Activated T-cell treated with anti-CD3 and anti-CD28 coated beads, Interleukin-2, amount 50 U/mL, for 4 hours (primary cell): ENCODE data around the gene HPCAL1. TPM values are rescaled to one million over a fixed set of nuclear protein-coding genes. Genes with fewer than 3 reads are reported as not detected.

Source experiments
- ATAC-seq, 2 donors: fragments of 200-7000 bp; cut with Tn5 transposase; one replicate each; pipeline ENCODE4 v1.10.0; 2021
- DNase-seq: peaks from one replicate; pipeline ENCODE4 v3.0.0-alpha.2; 2020
- H3K27me3 Mint-ChIP-seq: one replicate; pipeline ENCODE4 v1.8.0; 2021; ENCODE audit warnings: low read depth, mixed read lengths
- H3K36me3 Mint-ChIP-seq: one replicate; pipeline ENCODE4 v1.8.0; 2022; ENCODE audit warnings: mixed read lengths; ENCODE audit not compliant: insufficient read depth
- H3K4me1 Mint-ChIP-seq: one replicate; pipeline ENCODE4 v1.8.0; 2021; ENCODE audit warnings: low read depth, mixed read lengths
- H3K4me3 Mint-ChIP-seq: one replicate; pipeline ENCODE4 v1.8.0; 2021; ENCODE audit warnings: mild to moderate bottlenecking, moderate library complexity, mixed read lengths
- H3K9me3 Mint-ChIP-seq: one replicate; pipeline ENCODE4 v1.8.0; 2021; ENCODE audit warnings: mixed read lengths
- total RNA-seq, 3 donors: library from RNA; stranded (reverse); gene quantifications; one replicate each; pipeline ENCODE4 v1.2.1, GENCODE V29; 2021

HPCAL1 gene
- total RNA-seq, 3 donors from 2014 or later, result 40.8 to 44.7 (median 43.3) TPM

- no peaks in the 10 kb centered on the region for H3K27me3 Mint-ChIP-seq
- ATAC-seq (no peak), DNase-seq (no peak)
- no peaks in the 10 kb centered on the region for H3K9me3 Mint-ChIP-seq
- H3K36me3 Mint-ChIP-seq, result peaks cover 17% of the 10 kb centered on the region
- no peak overlapping the region for H3K4me3 Mint-ChIP-seq
- H3K4me1 Mint-ChIP-seq, result peaks cover under 1% of the 10 kb centered on the region
Observed at GRCh38 chr2:10415640-10416039, 112.9 kb downstream of the HPCAL1 start.

DNA sequence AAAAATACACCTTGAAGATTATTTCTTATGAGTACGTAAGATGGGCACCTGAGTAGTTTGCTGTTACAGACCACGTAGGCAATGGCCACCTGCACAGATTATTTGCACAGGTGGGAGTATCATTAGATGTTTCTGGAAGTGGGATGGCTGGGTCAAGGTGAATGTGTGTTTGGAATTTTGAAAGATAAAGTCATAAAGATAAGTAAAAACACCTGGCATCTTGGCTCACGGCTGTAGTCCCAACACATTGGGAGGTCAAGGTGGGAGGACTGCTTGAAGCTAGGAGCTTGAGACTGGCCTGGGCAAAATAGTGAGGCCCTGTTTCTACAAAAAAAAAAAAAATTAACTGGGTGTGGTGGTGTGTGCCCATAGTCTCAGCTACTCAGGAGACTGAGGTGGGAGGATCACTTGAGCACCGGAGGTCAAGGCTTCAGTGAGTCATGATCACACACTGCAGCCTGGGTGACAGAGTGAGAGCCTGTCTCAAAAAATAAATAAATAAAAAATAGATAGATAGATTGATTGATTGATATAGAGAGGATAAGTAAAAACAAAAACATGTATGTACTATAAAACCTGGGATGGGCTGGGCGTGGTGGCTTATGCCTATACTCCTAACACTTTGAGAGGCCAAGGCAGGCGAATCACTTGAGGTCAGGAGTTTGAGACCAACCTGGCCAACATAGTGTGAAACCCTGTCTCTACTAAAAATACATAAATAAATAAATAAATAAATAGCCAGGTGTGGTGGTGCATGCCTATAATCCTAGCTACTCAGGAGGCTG, 115.0 kb downstream of the HPCAL1 start:
- DNase-seq, result no peak

GRCh38 chr2:10419553-10420257, 117.0 kb downstream of the HPCAL1 start:
- ATAC-seq (no peak), DNase-seq (no peak)
- Mint-ChIP-seq H3K9me3 (no peaks in the 10 kb centered on the region), H3K27me3 (no peaks in the 10 kb centered on the region), H3K36me3 (peaks cover 16% of the 10 kb centered on the region), H3K4me1 (no peaks in the 10 kb centered on the region), H3K4me3 (no peak overlapping the region)

More for the DNA sequence above, 115.0 kb downstream of the HPCAL1 start:
- Mint-ChIP-seq H3K4me3 (no peak overlapping the region), H3K27me3 (no peaks in the 10 kb centered on the region), H3K9me3 (no peaks in the 10 kb centered on the region), H3K36me3 (peaks cover 15% of the 10 kb centered on the region), H3K4me1 (no peaks in the 10 kb centered on the region)
- ATAC-seq, result no peak

- H3K27me3 Mint-ChIP-seq, result no peaks in the 10 kb centered on the region
- H3K4me1 Mint-ChIP-seq, result no peaks in the 10 kb centered on the region
- ATAC-seq (no peak), DNase-seq (no peak)
- H3K9me3 Mint-ChIP-seq, result no peaks in the 10 kb centered on the region
- no peak overlapping the region for H3K4me3 Mint-ChIP-seq
- peaks cover 22% of the 10 kb centered on the region for H3K36me3 Mint-ChIP-seq
Observed at GRCh38 chr2:10422251-10422650, 119.5 kb downstream of the HPCAL1 start.

DNA sequence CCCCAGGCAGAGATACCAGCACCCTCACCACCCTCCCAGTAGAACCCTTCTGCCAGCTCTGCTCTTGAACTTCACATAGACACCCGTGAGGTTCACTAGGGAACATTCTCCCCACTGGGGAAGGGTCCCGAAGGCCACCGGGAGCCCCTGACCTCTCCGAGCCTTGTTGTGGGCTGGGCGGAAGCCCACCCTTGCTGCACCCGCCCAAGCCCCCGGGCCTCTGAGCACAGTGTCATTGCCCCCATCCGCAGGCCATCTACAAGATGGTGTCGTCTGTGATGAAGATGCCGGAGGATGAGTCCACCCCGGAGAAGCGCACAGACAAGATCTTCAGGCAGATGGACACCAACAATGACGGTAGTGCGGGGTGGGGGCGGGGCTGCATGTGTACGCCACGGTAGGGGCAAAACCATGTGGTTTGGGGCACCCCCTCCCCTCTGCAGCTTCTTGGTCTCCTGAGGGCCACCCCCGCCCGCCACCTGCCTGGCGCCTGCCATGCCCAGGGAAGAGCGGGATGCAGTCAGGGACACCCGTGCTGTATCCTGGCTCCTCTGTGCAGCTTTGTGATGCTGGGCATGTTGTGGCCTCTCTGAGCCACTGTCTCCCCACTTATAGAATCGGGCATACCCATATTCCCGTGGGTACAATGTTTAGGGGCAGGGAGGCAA, 120.2 kb downstream of the HPCAL1 start:
- peaks cover 26% of the 10 kb centered on the region for H3K36me3 Mint-ChIP-seq
- H3K4me3 Mint-ChIP-seq, result no peak overlapping the region
- DNase-seq (no peak), ATAC-seq (no peak)
- H3K4me1 Mint-ChIP-seq, result no peaks in the 10 kb centered on the region
- no peaks in the 10 kb centered on the region for H3K27me3 Mint-ChIP-seq
- H3K9me3 Mint-ChIP-seq, result no peaks in the 10 kb centered on the region

DNA sequence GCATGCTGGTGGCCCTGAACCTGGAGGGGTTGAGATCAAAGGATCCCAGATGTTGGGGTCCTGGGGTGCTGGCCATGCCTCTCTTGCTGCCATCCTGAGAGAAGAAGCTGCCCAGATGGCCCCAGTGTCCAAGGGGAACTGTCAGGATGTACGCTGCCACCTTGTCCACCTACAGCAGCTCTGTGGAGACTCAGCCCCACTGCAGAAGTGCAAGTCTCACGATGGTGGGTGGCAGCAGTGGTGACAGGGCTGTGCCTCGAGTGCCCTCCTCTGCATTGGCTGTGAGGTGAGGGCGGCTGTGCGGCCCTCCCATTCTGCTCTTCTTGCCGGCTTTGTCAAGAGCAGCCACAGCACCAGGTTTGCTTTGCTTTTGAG, 120.7 kb downstream of the HPCAL1 start:
- no peak overlapping the region for H3K4me3 Mint-ChIP-seq
- H3K36me3 Mint-ChIP-seq, result peaks cover 26% of the 10 kb centered on the region
- ATAC-seq (no peak), DNase-seq (no peak)
- H3K9me3 Mint-ChIP-seq, result no peaks in the 10 kb centered on the region
- H3K4me1 Mint-ChIP-seq, result no peaks in the 10 kb centered on the region
- H3K27me3 Mint-ChIP-seq, result no peaks in the 10 kb centered on the region

DNA sequence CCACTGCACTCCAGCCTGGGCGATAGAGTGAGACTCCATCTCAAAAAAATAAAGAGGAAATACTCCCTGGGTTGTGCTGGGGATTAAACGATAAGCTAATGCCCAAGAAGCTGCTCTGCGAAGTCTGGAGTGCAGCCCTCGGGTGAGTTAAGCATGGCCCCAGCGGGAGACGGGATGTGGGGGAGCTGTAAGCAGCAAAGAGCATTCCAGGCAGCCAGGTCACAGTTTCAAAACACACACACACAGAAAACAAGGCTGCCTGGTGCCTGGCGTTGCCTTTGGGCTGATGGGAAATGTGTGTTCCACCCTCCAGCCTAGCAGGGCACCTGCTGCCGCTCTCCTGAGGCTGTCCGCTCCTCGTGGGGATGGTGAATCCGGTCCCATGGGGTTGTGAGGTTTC, 121.3 kb downstream of the HPCAL1 start:
- Mint-ChIP-seq H3K4me1 (no peaks in the 10 kb centered on the region), H3K27me3 (no peaks in the 10 kb centered on the region), H3K4me3 (no peak overlapping the region), H3K36me3 (peaks cover 26% of the 10 kb centered on the region), H3K9me3 (no peaks in the 10 kb centered on the region)
- ATAC-seq, result no peak
- no peak for DNase-seq

- ATAC-seq (no peak), DNase-seq (no peak)
- Mint-ChIP-seq H3K27me3 (no peaks in the 10 kb centered on the region), H3K36me3 (peaks cover 21% of the 10 kb centered on the region), H3K4me1 (no peaks in the 10 kb centered on the region), H3K4me3 (no peak overlapping the region), H3K9me3 (no peaks in the 10 kb centered on the region)
Observed at GRCh38 chr2:10424916-10425505, 122.3 kb downstream of the HPCAL1 start.

DNA sequence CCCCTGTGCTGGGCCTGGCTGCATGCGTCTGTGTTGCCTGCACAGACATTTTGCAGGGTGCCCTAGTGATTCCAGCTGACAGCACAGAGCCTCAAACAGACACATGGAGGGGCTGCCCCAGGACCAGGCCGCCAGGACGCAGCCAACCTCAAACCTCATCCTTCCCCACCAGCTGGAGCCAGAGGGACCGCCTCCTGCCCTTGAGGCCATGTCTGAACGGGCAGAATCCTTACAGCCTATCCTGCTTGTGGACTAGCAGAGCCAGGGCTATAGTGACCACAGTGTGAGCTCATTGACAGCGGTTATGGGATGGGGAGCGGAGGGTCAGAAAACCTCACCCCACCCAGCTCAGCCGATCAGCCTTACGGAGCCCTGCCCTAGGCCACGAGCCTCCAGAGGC, 123.0 kb downstream of the HPCAL1 start:
- Mint-ChIP-seq H3K4me1 (no peaks in the 10 kb centered on the region), H3K9me3 (no peaks in the 10 kb centered on the region), H3K4me3 (no peak overlapping the region), H3K27me3 (no peaks in the 10 kb centered on the region), H3K36me3 (peaks cover 21% of the 10 kb centered on the region)
- no peak for DNase-seq
- ATAC-seq, result no peak

- Mint-ChIP-seq H3K27me3 (peaks cover 3% of the 10 kb centered on the region), H3K36me3 (peaks cover 17% of the 10 kb centered on the region), H3K9me3 (no peaks in the 10 kb centered on the region), H3K4me3 (no peak overlapping the region), H3K4me1 (peaks cover under 1% of the 10 kb centered on the region)
- ATAC-seq (no peak), DNase-seq (no peak)
Observed at GRCh38 chr2:10426726-10427617, 124.3 kb downstream of the HPCAL1 start.

DNA sequence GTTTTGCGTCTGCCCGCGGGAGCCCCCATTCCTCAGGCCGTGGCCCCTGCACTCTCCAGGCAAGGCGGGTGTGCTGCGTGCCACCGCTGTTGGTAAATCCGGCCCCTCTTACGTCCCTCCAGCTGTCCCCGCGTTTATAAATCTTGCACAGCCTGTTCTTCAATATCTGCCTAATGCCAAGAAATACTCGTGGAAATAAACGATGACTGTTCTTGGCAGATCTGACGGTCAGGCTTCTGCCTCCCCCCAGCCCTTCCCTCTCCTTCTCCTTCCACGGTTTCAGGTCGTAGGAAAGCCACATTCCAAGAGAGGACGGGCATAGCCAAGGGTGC, 124.9 kb downstream of the HPCAL1 start:
- peaks cover 5% of the 10 kb centered on the region for H3K27me3 Mint-ChIP-seq
- ATAC-seq (no peak), DNase-seq (no peak)
- H3K4me3 Mint-ChIP-seq, result no peak overlapping the region
- H3K9me3 Mint-ChIP-seq, result no peaks in the 10 kb centered on the region
- peaks cover 3% of the 10 kb centered on the region for H3K4me1 Mint-ChIP-seq
- peaks cover 13% of the 10 kb centered on the region for H3K36me3 Mint-ChIP-seq

DNA sequence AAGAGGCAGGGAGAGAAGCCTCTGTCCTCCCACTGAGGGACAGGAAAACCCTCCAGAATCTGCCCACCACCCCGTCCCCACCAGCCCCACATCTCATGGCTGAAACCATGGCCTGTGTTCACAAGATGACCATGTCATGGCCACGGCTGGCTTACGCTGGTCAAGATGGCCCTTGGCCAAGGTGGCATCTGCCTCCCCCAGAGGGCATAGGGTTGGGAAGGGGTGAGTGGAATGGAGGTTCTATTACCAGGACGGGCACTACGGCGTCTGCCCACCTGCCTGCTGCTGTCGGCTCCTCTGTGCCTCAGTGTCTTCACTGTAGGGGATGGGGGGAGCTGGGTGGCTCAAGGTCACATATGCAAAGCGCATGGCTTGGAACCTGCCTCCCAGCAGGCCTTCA, 125.7 kb downstream of the HPCAL1 start:
- H3K36me3 Mint-ChIP-seq, result peaks cover 13% of the 10 kb centered on the region
- H3K27me3 Mint-ChIP-seq, result peaks cover 9% of the 10 kb centered on the region
- no peak for ATAC-seq

DNA sequence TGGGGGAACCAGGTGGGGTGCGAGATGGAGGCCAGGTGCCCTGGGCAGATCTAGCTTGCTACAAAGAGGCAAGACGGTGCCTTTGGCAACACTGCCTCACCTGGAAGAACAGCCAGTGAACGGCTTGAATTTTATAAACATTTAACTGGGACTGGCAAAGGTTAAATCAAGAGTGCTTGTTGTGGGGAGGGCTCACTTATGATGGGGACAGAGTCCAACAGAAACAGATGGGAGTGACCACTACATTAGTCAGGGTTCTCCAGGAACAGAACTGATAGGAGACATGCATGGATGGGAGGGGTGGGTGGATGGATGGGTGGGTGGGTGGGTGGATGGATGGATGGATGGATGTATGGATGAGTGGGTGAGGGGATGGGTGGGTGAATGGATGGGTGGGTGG, 126.2 kb downstream of the HPCAL1 start:
- H3K4me1 Mint-ChIP-seq, result peaks cover 9% of the 10 kb centered on the region
- no peak for DNase-seq
- no peaks in the 10 kb centered on the region for H3K9me3 Mint-ChIP-seq
- H3K36me3 Mint-ChIP-seq, result peaks cover 13% of the 10 kb centered on the region
- no peak overlapping the region for H3K4me3 Mint-ChIP-seq
- no peak for ATAC-seq
- H3K27me3 Mint-ChIP-seq, result peaks cover 11% of the 10 kb centered on the region

More for the DNA sequence above, 125.7 kb downstream of the HPCAL1 start:
- Mint-ChIP-seq H3K4me1 (peaks cover 8% of the 10 kb centered on the region), H3K9me3 (no peaks in the 10 kb centered on the region), H3K4me3 (no peak overlapping the region)
- no peak for DNase-seq
